H1 (cell line): ENCODE results near the gene PTCH2. TPM values are rescaled to one million over a fixed set of nuclear protein-coding genes. Genes with fewer than 3 reads are reported as not detected.

ENCODE experiments used
- CREB1 ChIP-seq: IDR thresholded peaks from 2 replicates; pipeline ENCODE4 v1.6.1; 2012; ENCODE audit warnings: inconsistent platforms
- SAP30 ChIP-seq: fragments of 300-600 bp; sonication (generic); IDR thresholded peaks from 2 replicates; pipeline ENCODE4 v1.7.1; 2012; ENCODE audit warnings: low read length, moderate library complexity, mild to moderate bottlenecking, inconsistent platforms; ENCODE audit not compliant: insufficient read depth, insufficient replicate concordance
- SIN3A ChIP-seq, 2 experiments: IDR thresholded peaks in 1 of 2; conservative IDR thresholded peaks in 1 of 2; 2 replicates each; pipeline ENCODE4 v1.6.1; 2011 to 2012; ENCODE audit warnings: low read length in 2 of 2, improper control_type of control experiment in 1 of 2, low read depth in 1 of 2, mild to moderate bottlenecking in 1 of 2
- polyA plus RNA-seq, 7 experiments: library from polyadenylated mRNA; depleted of rRNA in 3 of 7; stranded (reverse) in 5 of 7; unstranded in 2 of 7; fragments of >200 nt in 5 of 7; fragments of 200-250 nt in 2 of 7; gene quantifications; 1 replicate in 5 of 7; 2 replicates in 1 of 7; 4 replicates in 1 of 7; pipeline versions ENCODE4 v1.2.1 to v1.2.3, GENCODE V29; 2011 to 2013; ENCODE audit warnings: missing spikeins in 2 of 7, mixed read lengths in 2 of 7
- total RNA-seq: library from RNA; stranded (reverse); fragmentation: NEBNext Ultra II Directional; extraction: Animal tissue kit (Norgen Biotek cat#: 25700); gene quantifications from 2 replicates; pipeline ENCODE4 v1.2.1, GENCODE V29; 2021

PTCH2 gene
- total and polyA plus RNA-seq, 2 of the 8 experiments (the other 6 are each of a cell fraction or from before 2014, with no cell fraction given): 0.35 to 1.2 TPM

GRCh38 chr1:44792736-44793502, 50.1 kb downstream of the PTCH2 start (continued):
- no peak for TF ChIP-seq SIN3A (conservative IDR thresholded peaks at IDR 0.05 in 1 of 2, IDR thresholded peaks at IDR 0.05 in 1 of 2; ENCODE audit: low read depth in 1 of 2, low read length in 2 of 2)
- TF ChIP-seq CREB1: no peak
- no peak for TF ChIP-seq SAP30
